HepG2 (cell line): Measurements from ENCODE around the gene SLC29A2. TPM values are rescaled to one million over a fixed set of nuclear protein-coding genes. Genes with fewer than 3 reads are reported as not detected.

Experiments
- ATAC-seq: fragments of 200-7000 bp; cut with Tn5 transposase; 3 replicates; pipeline ENCODE4 v1.9.1; 2020; ENCODE audit warnings: mild to moderate bottlenecking, moderate library complexity
- BruUV-seq: library from RNA; stranded (reverse); fragments of 400-500 nt; replicated peaks from 2 replicates; lab custom pipeline; 2021; lab: Mats Ljungman, UMichigan
- CTCF ChIA-PET: fragments of 300-600 bp; formaldehyde crosslinking; extraction: SDS; loops from one replicate; lab custom pipeline; 2021; ENCODE audit warnings: low total read pairs, inconsistent platforms, low intra/inter-chr PET ratio; lab: Yijun Ruan, JAX
- POLR2A ChIA-PET: fragments of 350-600 bp; sonication (Branson Sonifier 250); formaldehyde crosslinking; loops from one replicate; lab custom pipeline; 2020; ENCODE audit warnings: antibody characterized with exemption, inconsistent platforms; lab: Yijun Ruan, JAX
- DNase-seq: peaks from one replicate; pipeline ENCODE4 v3.0.0-alpha.2; 2015; ENCODE audit warnings: low spot score
- FAIRE-seq: peaks from 3 replicates; lab custom pipeline; 2011; peaks lifted over from hg19 to GRCh38; lab: Jason Lieb, UNC
- H2AFZ ChIP-seq: one replicate; pipeline ENCODE4 v1.6.1; 2011; ENCODE audit warnings: low read length, inconsistent platforms
- H3K27ac ChIP-seq: fragments of 300-600 bp; 3 replicates; pipeline ENCODE4 v1.8.0; 2011; ENCODE audit warnings: mixed run types, mild to moderate bottlenecking, mixed read lengths, low read length, inconsistent platforms; ENCODE audit not compliant: insufficient read depth; ENCODE audit errors: extremely low read length
- H3K27me3 ChIP-seq, 2 experiments: fragments of 200-600 bp in 1 of 2; 2 replicates in 1 of 2; 3 replicates in 1 of 2; pipeline versions ENCODE4 v1.6.0 to v1.8.0; 2011; ENCODE audit warnings: low read length in 2 of 2, mild to moderate bottlenecking in 2 of 2, moderate library complexity in 2 of 2, inconsistent platforms in 1 of 2; ENCODE audit not compliant: insufficient read depth in 2 of 2, control insufficient read depth in 1 of 2
- H3K36me3 ChIP-seq, 2 experiments: fragments of 200-600 bp in 1 of 2; replicated peaks in 1 of 2; 2 replicates in 1 of 2; 3 replicates in 1 of 2; pipeline versions ENCODE4 v1.5.1 to v1.8.0; 2011; ENCODE audit warnings: low read length in 2 of 2, inconsistent platforms in 1 of 2; ENCODE audit not compliant: insufficient read depth in 2 of 2, control insufficient read depth in 1 of 2
- H3K4me1 ChIP-seq: 2 replicates; pipeline ENCODE4 v1.5.1; 2012; ENCODE audit warnings: low read length, inconsistent platforms; ENCODE audit not compliant: insufficient read depth
- H3K4me2 ChIP-seq: 2 replicates; pipeline ENCODE4 v1.6.0; 2011; ENCODE audit warnings: low read depth, low read length, inconsistent platforms
- H3K4me3 ChIP-seq, 3 experiments: fragments of 200-600 bp in 1 of 3; sonication (generic), shearing (Covaris generic) in 1 of 3; replicated peaks in 1 of 3; 2 replicates each; pipeline ENCODE4 v1.5.1; 2011 to 2016; ENCODE audit warnings: low read length in 3 of 3, inconsistent platforms in 2 of 3, low read depth in 2 of 3, mild to moderate bottlenecking in 2 of 3, control low read depth in 1 of 3, mixed read lengths in 1 of 3; ENCODE audit not compliant: insufficient read depth in 1 of 3
- H3K79me2 ChIP-seq: one replicate; pipeline ENCODE4 v1.6.1; 2011; ENCODE audit warnings: low read length, inconsistent platforms; ENCODE audit not compliant: insufficient read depth
- H3K9ac ChIP-seq: 2 replicates; pipeline ENCODE4 v1.6.0; 2011; ENCODE audit warnings: mild to moderate bottlenecking, low read depth, low read length, inconsistent platforms; ENCODE audit not compliant: insufficient read depth
- H3K9me3 ChIP-seq: 2 replicates; pipeline ENCODE4 v1.5.1; 2012; ENCODE audit warnings: mild to moderate bottlenecking, low read length
- H4K20me1 ChIP-seq: 2 replicates; pipeline ENCODE4 v1.6.0; 2011; ENCODE audit warnings: inconsistent platforms, mild to moderate bottlenecking, low read length, moderate library complexity; ENCODE audit not compliant: insufficient read depth
- CC2D1A ChIP-seq: sonication (generic); formaldehyde crosslinking; IDR thresholded peaks from 2 replicates; pipeline ENCODE4 v1.8.1; 2023; ENCODE audit warnings: mild to moderate bottlenecking, missing genetic modification reagents
- CREB1 ChIP-seq, 2 experiments: fragments of 450-650 bp in 1 of 2; IDR thresholded peaks; 2 replicates each; pipeline ENCODE4 v1.6.1; 2016 to 2017; ENCODE audit warnings: control low read depth in 1 of 2, mild to moderate bottlenecking in 1 of 2, missing compliant biosample characterization in 1 of 2, missing genetic modification characterization in 1 of 2
- DNMT3B ChIP-seq: conservative IDR thresholded peaks from 2 replicates; pipeline ENCODE4 v1.6.1; 2016; ENCODE audit warnings: missing biosample characterization, control low read depth
- EEA1 ChIP-seq: sonication (generic); formaldehyde crosslinking; IDR thresholded peaks from 2 replicates; pipeline ENCODE4 v1.5.1; 2020; ENCODE audit warnings: mild to moderate bottlenecking, missing genetic modification reagents, borderline replicate concordance
- FLYWCH1 ChIP-seq: sonication (generic); formaldehyde crosslinking; IDR thresholded peaks from 2 replicates; pipeline ENCODE4 v1.8.1; 2023; ENCODE audit warnings: mild to moderate bottlenecking, missing genetic modification reagents
- HOXA9 ChIP-seq: sonication (generic); formaldehyde crosslinking; IDR thresholded peaks from 2 replicates; pipeline ENCODE4 v1.8.1; 2022; ENCODE audit warnings: missing genetic modification reagents, mild to moderate bottlenecking, moderate library complexity, borderline replicate concordance
- IKZF4 ChIP-seq: sonication (generic); formaldehyde crosslinking; IDR thresholded peaks from 2 replicates; pipeline ENCODE4 v1.5.1; 2020; ENCODE audit warnings: borderline replicate concordance, mild to moderate bottlenecking, low read depth, missing genetic modification reagents; ENCODE audit errors: not compliant biosample characterization
- POLR2G ChIP-seq: fragments of 200-400 bp; formaldehyde crosslinking; IDR thresholded peaks from 2 replicates; pipeline ENCODE4 v1.6.1; 2018; ENCODE audit warnings: mild to moderate bottlenecking, low read depth, low read length, moderate library complexity
- PRDM10 ChIP-seq: sonication (generic); formaldehyde crosslinking; IDR thresholded peaks from 2 replicates; pipeline ENCODE4 v1.4.0; 2020; ENCODE audit warnings: low read depth, missing genetic modification reagents
- SAP130 ChIP-seq: IDR thresholded peaks from 2 replicates; pipeline ENCODE4 v1.6.1; 2016; ENCODE audit warnings: low read depth
- SNAPC4 ChIP-seq: sonication (generic); formaldehyde crosslinking; IDR thresholded peaks from 2 replicates; pipeline ENCODE4 v1.4.0; 2020; ENCODE audit warnings: mild to moderate bottlenecking, missing genetic modification reagents
- ZKSCAN8 ChIP-seq: IDR thresholded peaks from 2 replicates; pipeline ENCODE4 v1.6.1; 2016; ENCODE audit warnings: borderline replicate concordance, missing genetic modification reagents, missing compliant biosample characterization
- ZNF563 ChIP-seq: sonication (generic); formaldehyde crosslinking; IDR thresholded peaks from 2 replicates; pipeline ENCODE4 v1.8.0; 2022; ENCODE audit warnings: mild to moderate bottlenecking, moderate library complexity, missing genetic modification reagents
- ZNF614 ChIP-seq: IDR thresholded peaks from 2 replicates; pipeline ENCODE4 v1.6.1; 2018; ENCODE audit warnings: missing biosample characterization, missing genetic modification reagents, inconsistent platforms, borderline replicate concordance
- WGBS: methylation state at CpG from one replicate; pipeline ENCODE4 v1.1.6; 2017; ENCODE audit warnings: low lambda C conversion rate; 5-methylcytosine and 5-hydroxymethylcytosine counted together
- in situ Hi-C: cut with HindIII; loops from 2 replicates; pipeline ENCODE4 v1.10.0; 2017; ENCODE audit warnings: low pct_unique_long_range_greater_than_20kb; ENCODE audit not compliant: extremely low pct_ligation_motif_present
- intact Hi-C: fragments of 100-400 bp; cut with micrococcal nuclease; formaldehyde crosslinking; loops from one replicate; pipeline ENCODE4 v1.10.0; 2022; ENCODE audit not compliant: unreplicated experiment
- polyA plus RNA-seq, 8 experiments: library from polyadenylated mRNA; depleted of rRNA in 3 of 8; stranded (reverse) in 7 of 8; unstranded in 1 of 8; fragments of >200 nt; fragmentation: Illumina TruSeq in 4 of 8; extraction: Trizol in 4 of 8; gene quantifications; 2 replicates each; pipeline versions ENCODE4 v1.2.1 to v1.2.3, GENCODE V29; 2011 to 2016; ENCODE audit warnings: low read depth in 4 of 8, missing spikeins in 1 of 8, mixed read lengths in 1 of 8; ENCODE audit not compliant: insufficient read depth in 1 of 8
- total RNA-seq, 5 experiments: library from RNA; depleted of rRNA; stranded (reverse); fragments of >200 nt; fragmentation: Illumina TruSeq; extraction: Trizol; gene quantifications; 2 replicates each; pipeline ENCODE4 v1.2.3, GENCODE V29; 2016; ENCODE audit warnings: low read depth in 1 of 5
- TF ChIP-seq, protein P1 (sequence below): IDR thresholded peaks from 2 replicates; pipeline ENCODE4 v1.6.1; 2016

SLC29A2 gene
- total and polyA plus RNA-seq, 2 of the 13 experiments (the other 11 are each of a cell fraction or from before 2014, with no cell fraction given), result 0.63 to 0.66 TPM

DNA sequence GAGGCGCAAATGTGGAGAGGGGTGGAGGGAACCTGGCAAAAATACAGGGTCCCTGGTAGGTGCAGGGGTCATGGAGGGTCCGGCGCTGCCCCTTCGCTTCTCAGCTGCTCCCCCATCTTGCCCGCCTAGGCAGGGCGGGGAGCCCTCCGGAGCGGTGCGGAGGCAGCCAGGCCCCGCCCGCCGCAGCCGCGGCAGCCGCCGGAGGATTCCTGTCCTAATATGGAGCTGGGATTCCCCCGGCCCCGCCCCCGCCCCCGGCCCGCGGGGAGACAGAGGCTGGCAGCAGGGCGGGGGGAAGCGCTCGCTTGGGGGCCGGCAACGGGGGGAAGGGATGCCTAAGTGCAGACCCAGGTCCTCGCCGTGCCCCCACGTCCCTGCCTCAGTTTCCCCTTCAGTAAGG lies 48.3 kb upstream of the SLC29A2 start:
- no peak overlapping the region for H3K9ac ChIP-seq
- no peak for TF ChIP-seq DNMT3B (CRISPR knock-in tag)
- no peak for TF ChIP-seq CC2D1A (CRISPR knock-in tag)
- no peak for TF ChIP-seq ZNF563 (CRISPR knock-in tag)
- no peak for TF ChIP-seq ZNF614 (CRISPR knock-in tag)
- TF ChIP-seq PRDM10 (CRISPR knock-in tag), result no peak
- no peak for TF ChIP-seq HOXA9 (CRISPR knock-in tag)
- no peak for TF ChIP-seq SNAPC4 (CRISPR knock-in tag)
- TF ChIP-seq, protein P1, sequence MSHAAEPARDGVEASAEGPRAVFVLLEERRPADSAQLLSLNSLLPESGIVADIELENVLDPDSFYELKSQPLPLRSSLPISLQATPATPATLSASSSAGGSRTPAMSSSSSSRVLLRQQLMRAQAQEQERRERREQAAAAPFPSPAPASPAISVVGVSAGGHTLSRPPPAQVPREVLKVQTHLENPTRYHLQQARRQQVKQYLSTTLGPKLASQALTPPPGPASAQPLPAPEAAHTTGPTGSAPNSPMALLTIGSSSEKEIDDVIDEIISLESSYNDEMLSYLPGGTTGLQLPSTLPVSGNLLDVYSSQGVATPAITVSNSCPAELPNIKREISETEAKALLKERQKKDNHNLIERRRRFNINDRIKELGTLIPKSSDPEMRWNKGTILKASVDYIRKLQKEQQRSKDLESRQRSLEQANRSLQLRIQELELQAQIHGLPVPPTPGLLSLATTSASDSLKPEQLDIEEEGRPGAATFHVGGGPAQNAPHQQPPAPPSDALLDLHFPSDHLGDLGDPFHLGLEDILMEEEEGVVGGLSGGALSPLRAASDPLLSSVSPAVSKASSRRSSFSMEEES (CRISPR knock-in tag), result no peak
- TF ChIP-seq CREB1 (IDR thresholded peaks at IDR 0.05), result no peak
- TF ChIP-seq CREB1 (CRISPR knock-in tag; IDR thresholded peaks at IDR 0.05), result no peak
- TF ChIP-seq ZKSCAN8 (CRISPR knock-in tag), result no peak
- TF ChIP-seq SAP130, result no peak
- no peak for TF ChIP-seq POLR2G
- TF ChIP-seq FLYWCH1 (CRISPR knock-in tag), result no peak
- TF ChIP-seq IKZF4 (CRISPR knock-in tag), result no peak
- no peak for TF ChIP-seq EEA1 (CRISPR knock-in tag)

More for the DNA sequence above, 48.3 kb upstream of the SLC29A2 start:
- ChIA-PET CTCF (no interaction called here), POLR2A (no interaction called here)
- H3K9me3 ChIP-seq, result no peaks in the 10 kb centered on the region
- BruUV-seq, result no TSS peak
- H3K27ac ChIP-seq, result no peak overlapping the region
- ATAC-seq (no peak), FAIRE-seq (no peak), DNase-seq (no peak)
- no peak overlapping the region for H3K4me3 ChIP-seq
- no peak overlapping the region for H3K4me2 ChIP-seq
- no peaks in the 10 kb centered on the region for H3K4me1 ChIP-seq
- H3K79me2 ChIP-seq, result no peaks in the 10 kb centered on the region
- H3K27me3 ChIP-seq, result peaks cover 0 to 8% of the 10 kb centered on the region in 2 experiments; a peak in 1 of 5 replicates
- H2AFZ ChIP-seq, result no peak overlapping the region
- intact Hi-C loops (no loop called here), in situ Hi-C loops (loop anchor here (25.0 kb wide), 1 partner anchor 417 kb away; the partner anchor contains the start of gene RCE1)
- 47% methylated on average over 12 of the region's 30 CpGs for WGBS
- H3K36me3 ChIP-seq, result no peaks in the 10 kb centered on the region
- H4K20me1 ChIP-seq, result peaks cover 17% of the 10 kb centered on the region; the same call in 1 of the 2 replicates
